Tongue (tissue), 2 donors: ENCODE results near the gene HYAL2. TPM values are rescaled to one million over a fixed set of nuclear protein-coding genes. Genes with fewer than 3 reads are reported as not detected.

Experiments
- DNase-seq: peaks from one replicate; pipeline ENCODE4 v3.0.0-alpha.2; 2015
- total RNA-seq: library from RNA; depleted of rRNA; stranded (reverse); fragments of >200 nt; gene quantifications from one replicate; pipeline ENCODE4 v1.2.3, GENCODE V29; 2014

Gene HYAL2
- total RNA-seq, 1 donor from 2014 or later, result 53.9 TPM

DNA sequence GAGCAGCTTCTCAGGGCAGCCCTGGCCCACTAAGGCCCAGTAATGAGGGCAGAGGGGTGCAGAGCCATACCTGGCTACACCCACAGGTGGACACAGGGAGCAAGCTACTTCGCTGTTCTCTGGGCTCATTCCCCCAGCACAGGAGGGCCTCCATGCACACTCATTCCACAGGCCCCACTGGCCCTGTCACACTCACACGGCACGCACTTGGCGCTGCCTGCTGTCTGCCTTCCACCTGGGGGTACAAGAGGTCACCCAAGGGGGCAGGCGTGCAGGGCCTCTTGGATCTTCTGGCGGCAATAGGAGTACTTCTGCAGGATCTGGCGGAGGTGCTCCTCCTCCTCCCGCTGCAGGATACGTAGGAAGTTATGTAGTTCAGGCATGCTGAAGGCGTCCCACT, 7.8 kb upstream of the HYAL2 start:
- no peak for DNase-seq

- peak; percentile 99 for DNase-seq
Observed at GRCh38 chr3:50327943-50328691, 5.6 kb upstream of the HYAL2 start, which contains the start of gene TUSC2. TUSC2 (minus strand) TSS chr3:50328223; CDS start chr3:50328099, 124 bp downstream.

- no peak for DNase-seq
Observed at GRCh38 chr3:50327129-50327528, 4.6 kb upstream of the HYAL2 start.

DNA sequence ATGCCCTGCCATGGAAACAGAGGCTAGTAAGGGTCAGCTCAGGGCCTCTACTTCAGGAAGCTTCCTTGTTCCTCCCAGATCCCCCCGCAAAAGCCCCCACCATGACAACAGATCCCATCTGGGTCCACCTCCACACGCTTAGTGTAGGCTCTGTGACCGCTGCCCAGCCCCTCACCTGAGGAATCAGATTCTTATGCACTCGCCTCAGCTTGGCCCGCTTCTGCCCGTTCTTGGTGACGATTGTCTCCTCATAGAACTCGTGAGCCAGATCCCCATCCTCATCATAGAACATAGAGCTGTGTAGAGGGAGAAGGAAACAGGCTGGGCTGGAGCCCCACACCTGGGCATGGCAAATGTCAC, 3.6 kb upstream of the HYAL2 start:
- DNase-seq, result no peak

GRCh38 chr3:50325497-50326181, 3.1 kb upstream of the HYAL2 start:
- DNase-seq, result no peak

GRCh38 chr3:50325113-50325480, 2.6 kb upstream of the HYAL2 start:
- no peak for DNase-seq

GRCh38 chr3:50324351-50325112, 2.0 kb upstream of the HYAL2 start:
- peak; percentile 70 for DNase-seq

GRCh38 chr3:50323614-50324199, 1.2 kb upstream of the HYAL2 start:
- no peak for DNase-seq

- DNase-seq, result no peak
Observed at GRCh38 chr3:50323092-50323600, 601 bp upstream of the HYAL2 start.

DNA sequence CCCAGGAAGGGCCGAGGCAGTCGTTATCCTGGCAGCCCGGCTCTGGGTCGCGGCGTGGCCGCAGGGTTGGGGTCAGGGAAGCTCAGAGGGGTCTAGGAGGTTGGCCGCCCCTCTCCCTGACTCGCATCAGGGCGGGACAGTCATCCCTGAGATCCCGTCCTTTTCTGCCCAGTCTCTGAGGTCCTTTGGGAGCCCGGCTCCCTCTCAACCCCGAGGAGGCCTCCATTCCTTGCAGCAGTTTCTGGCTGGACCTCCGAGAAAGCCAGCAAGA, 495 bp downstream of the HYAL2 start:
- no peak for DNase-seq

GRCh38 chr3:50321336-50322114, 1.0 kb downstream of the HYAL2 start:
- peak; percentile 96 for DNase-seq

DNA sequence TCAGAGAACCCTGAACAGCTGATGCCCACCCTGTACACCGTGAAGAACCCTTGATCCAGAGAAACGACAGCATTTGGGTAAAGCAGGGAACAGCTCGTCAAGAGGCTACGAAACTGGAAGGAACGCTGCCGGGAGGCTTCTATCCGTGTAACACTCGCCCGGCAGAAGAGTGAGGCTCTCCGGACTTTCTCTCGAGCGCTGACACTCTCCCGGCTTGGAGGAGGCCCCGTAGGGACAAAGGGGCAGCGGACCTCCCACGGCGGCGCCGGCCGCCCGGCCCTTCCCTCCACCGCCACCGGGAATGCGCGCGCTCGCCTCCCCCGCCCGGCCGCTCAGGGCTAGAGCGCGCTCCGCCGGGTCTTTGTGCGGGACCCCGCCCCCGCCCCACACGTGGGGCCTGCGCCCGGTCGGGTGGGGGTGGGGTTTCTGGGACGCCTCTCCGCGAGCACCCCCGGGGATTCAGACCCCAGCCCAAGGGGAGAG, 1.7 kb downstream of the HYAL2 start:
- peak; percentile 91 for DNase-seq

DNA sequence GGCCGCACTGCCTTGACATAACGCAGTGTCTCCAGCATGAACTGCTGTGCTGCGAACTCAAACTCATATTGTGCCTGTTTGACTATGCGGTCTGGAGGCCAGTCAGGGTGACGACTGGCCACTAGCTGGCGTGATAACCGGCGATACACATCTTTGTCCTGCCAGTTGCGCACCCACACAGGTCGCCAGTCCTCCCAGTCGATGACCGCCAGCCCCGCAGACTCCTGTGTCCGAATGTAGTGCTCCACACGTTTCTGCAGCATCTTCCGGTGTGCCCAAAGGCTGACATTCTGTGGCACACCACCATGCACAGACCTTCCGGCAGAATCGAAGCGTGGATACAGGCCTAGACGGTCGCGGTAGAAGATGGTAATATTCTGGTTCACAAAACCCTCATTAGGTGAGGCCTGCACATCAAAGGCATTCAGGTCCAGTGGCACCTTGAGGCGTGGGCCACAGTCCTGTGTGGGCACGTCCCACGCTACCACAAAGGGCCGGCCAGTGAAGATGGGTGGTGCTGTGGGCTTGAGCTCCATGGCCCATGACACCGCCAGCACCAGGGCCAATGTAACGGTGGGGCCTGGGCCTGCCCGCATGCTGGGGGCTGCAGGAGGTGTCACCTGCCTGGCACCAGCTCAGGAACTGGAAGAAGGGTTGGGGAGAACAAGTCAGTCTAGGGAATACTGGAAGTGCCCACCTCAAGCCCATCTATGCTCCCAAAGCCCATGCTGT, 2.5 kb downstream of the HYAL2 start:
- no peak for DNase-seq

- DNase-seq, result no peak
Observed at GRCh38 chr3:50319181-50319893, 3.2 kb downstream of the HYAL2 start.

- no peak for DNase-seq
Observed at GRCh38 chr3:50318615-50319014, 3.9 kb downstream of the HYAL2 start.

DNA sequence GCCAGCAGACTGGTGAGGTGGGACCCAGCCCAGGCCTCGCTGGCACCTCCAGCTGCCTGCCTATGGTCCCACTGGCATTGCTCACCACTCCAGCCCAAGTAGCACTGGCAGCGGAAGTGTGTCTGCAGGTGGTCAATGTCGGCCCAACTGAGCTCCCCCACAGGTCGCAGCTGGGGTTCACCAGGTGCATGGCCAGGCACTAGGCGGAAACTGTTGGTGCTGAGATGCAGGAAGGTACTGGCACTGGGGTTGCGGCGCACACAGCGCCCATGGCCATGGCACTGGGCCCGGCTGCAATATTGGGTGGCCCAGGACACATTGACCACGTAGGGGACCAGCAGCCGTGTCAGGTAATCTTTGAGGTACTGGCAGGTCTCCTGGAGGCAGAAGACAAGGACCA, 4.4 kb downstream of the HYAL2 start:
- DNase-seq, result no peak

DNA sequence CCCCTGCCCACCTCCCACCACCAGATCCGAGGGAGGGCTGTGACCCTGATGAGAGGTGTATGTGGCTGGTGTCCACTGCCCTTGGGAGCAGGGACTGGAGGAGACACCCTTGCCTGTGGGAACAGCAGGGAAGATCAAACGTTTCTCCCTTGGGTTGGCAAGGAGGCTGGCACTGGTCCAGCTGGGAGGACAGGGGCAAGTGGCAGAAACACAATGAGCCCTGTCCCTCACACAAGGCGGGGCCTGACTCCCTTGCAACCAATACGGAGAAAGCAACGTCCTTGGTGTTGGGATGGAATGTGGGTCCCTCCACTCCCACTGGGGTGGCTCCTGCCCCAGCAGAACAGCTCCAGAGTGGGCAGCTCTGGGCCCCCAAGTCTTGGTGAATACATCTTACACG, 5.2 kb downstream of the HYAL2 start:
- DNase-seq, result no peak

- DNase-seq, result peak; percentile 54
Observed at GRCh38 chr3:50316657-50317242, 5.8 kb downstream of the HYAL2 start.

GRCh38 chr3:50314816-50315215, 7.7 kb downstream of the HYAL2 start:
- DNase-seq, result no peak

GRCh38 chr3:50314342-50314741, 8.2 kb downstream of the HYAL2 start:
- DNase-seq, result no peak
